GM21390 (cell line): Measurements from ENCODE around the gene ALS2.
"Not testable (repeated sequence)": the region's sequence is repeated elsewhere in the genome, so short reads cannot be mapped to it uniquely, and the experiment has no call there.

ENCODE experiments used
- ATAC-seq: cut with Tn5 transposase; IDR thresholded peaks from one replicate; pipeline ENCODE4 v1.9.1; 2021; ENCODE audit not compliant: unreplicated experiment

The ALS2 gene

GRCh38 chr2:201794294-201794693 lies 13.6 kb upstream of the ALS2 start:
- ATAC-seq = no peak

GRCh38 chr2:201793631-201794030 lies 12.9 kb upstream of the ALS2 start:
- ATAC-seq = no peak

GRCh38 chr2:201790989-201791388 lies 10.3 kb upstream of the ALS2 start:
- ATAC-seq = no peak

GRCh38 chr2:201790291-201790690 lies 9.6 kb upstream of the ALS2 start:
- no peak for ATAC-seq

GRCh38 chr2:201789395-201789794 lies 8.7 kb upstream of the ALS2 start:
- no peak for ATAC-seq

GRCh38 chr2:201788371-201788770 lies 7.6 kb upstream of the ALS2 start:
- no peak for ATAC-seq

GRCh38 chr2:201786471-201786870 lies 5.7 kb upstream of the ALS2 start:
- no peak for ATAC-seq

- no peak for ATAC-seq
These were observed 4.4 kb upstream of the ALS2 start for GRCh38 chr2:201785135-201785534.

- ATAC-seq = no peak
These were observed 3.8 kb upstream of the ALS2 start for GRCh38 chr2:201784563-201784962.

GRCh38 chr2:201781557-201782051 lies 871 bp upstream of the ALS2 start:
- ATAC-seq = no peak

GRCh38 chr2:201779901-201780673 lies 646 bp downstream of the ALS2 start:
- ATAC-seq = no peak

- no peak for ATAC-seq
These were observed 2.9 kb downstream of the ALS2 start for GRCh38 chr2:201777869-201778268.

- ATAC-seq = no peak
These were observed 3.7 kb downstream of the ALS2 start for GRCh38 chr2:201777043-201777442.

GRCh38 chr2:201775326-201775725 lies 5.4 kb downstream of the ALS2 start:
- no peak for ATAC-seq

- no peak for ATAC-seq
These were observed 6.2 kb downstream of the ALS2 start for GRCh38 chr2:201774546-201774945.

- no peak for ATAC-seq
These were observed 6.7 kb downstream of the ALS2 start for GRCh38 chr2:201773990-201774389.

GRCh38 chr2:201769666-201770373 lies 10.9 kb downstream of the ALS2 start:
- no peak for ATAC-seq

- ATAC-seq = no peak
These were observed 11.8 kb downstream of the ALS2 start for GRCh38 chr2:201768918-201769317.

- ATAC-seq = no peak
These were observed 14.9 kb downstream of the ALS2 start for GRCh38 chr2:201765799-201766198.

- ATAC-seq = not testable (repeated sequence)
These were observed 16.3 kb downstream of the ALS2 start for GRCh38 chr2:201764469-201764868.

- ATAC-seq = no peak
These were observed 19.6 kb downstream of the ALS2 start for GRCh38 chr2:201761101-201761500.

- peak; percentile 77 for ATAC-seq
These were observed 21.2 kb downstream of the ALS2 start for GRCh38 chr2:201759567-201759966.
